Gastrocnemius medialis (tissue), 4 donors: ENCODE results near the gene AGAP2.

Experiments
- POLR2A ChIP-seq, 2 donors: fragments of 450-650 bp; IDR thresholded peaks; one replicate each; pipeline ENCODE4 v1.6.1; 2017; ENCODE audit warnings: antibody characterized with exemption in 2 of 2, mild to moderate bottlenecking in 2 of 2, moderate library complexity in 2 of 2
- TF ChIP-seq, protein P1 (sequence below), 5 experiments: fragments of 450-650 bp in 3 of 5; fragments of 200-600 bp in 2 of 5; sonication (generic) in 2 of 5; IDR thresholded peaks in 4 of 5; conservative IDR thresholded peaks in 1 of 5; 1 replicate in 4 of 5; 2 replicates in 1 of 5; pipeline ENCODE4 v1.5.1; 2016 to 2019; ENCODE audit warnings: antibody characterized with exemption in 5 of 5, mild to moderate bottlenecking in 3 of 5, moderate library complexity in 3 of 5

DNA sequence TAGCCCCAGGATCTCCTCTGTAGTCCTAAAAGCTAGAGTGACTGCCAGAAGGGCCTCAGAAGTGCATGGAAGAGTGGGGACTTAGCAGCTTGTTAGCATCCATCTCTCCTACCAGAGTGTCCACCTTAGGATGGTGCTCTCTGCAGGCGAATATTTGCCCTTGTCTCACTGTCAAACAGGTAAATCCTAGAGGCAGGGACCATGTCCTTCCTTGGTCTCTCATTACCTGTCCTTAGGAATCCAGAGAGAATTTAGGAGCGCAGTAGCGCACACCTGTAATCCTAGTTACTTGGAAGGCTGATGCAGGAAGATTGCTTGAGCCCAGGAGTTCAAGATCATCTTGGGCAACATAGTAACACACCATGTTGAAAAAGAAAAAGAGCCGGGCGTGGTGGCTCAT lies 21.4 kb downstream of the AGAP2 start:
- TF ChIP-seq, protein P1, sequence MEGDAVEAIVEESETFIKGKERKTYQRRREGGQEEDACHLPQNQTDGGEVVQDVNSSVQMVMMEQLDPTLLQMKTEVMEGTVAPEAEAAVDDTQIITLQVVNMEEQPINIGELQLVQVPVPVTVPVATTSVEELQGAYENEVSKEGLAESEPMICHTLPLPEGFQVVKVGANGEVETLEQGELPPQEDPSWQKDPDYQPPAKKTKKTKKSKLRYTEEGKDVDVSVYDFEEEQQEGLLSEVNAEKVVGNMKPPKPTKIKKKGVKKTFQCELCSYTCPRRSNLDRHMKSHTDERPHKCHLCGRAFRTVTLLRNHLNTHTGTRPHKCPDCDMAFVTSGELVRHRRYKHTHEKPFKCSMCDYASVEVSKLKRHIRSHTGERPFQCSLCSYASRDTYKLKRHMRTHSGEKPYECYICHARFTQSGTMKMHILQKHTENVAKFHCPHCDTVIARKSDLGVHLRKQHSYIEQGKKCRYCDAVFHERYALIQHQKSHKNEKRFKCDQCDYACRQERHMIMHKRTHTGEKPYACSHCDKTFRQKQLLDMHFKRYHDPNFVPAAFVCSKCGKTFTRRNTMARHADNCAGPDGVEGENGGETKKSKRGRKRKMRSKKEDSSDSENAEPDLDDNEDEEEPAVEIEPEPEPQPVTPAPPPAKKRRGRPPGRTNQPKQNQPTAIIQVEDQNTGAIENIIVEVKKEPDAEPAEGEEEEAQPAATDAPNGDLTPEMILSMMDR (IDR thresholded peaks at IDR 0.05 in 4 of 5, conservative IDR thresholded peaks at IDR 0.05 in 1 of 5): no peak
- no peak for TF ChIP-seq POLR2A (IDR thresholded peaks at IDR 0.05)
